Lung (tissue), 12 donors: Measurements from ENCODE around the gene PRCC. TPM values are rescaled to one million over a fixed set of nuclear protein-coding genes. Genes with fewer than 3 reads are reported as not detected.

Experiments used
- ATAC-seq: fragments of 200-7000 bp; cut with Tn5 transposase; one replicate; pipeline ENCODE4 v1.9.1; 2020; ENCODE audit warnings: moderate number of reproducible peaks; ENCODE audit not compliant: insufficient read depth, low FRiP score
- DNase-seq, 3 donors: peaks; one replicate each; pipeline ENCODE4 v3.0.0-alpha.2; 2013 to 2017
- H3K27ac ChIP-seq, 2 donors: one replicate each; pipeline ENCODE4 v1.5.1; 2013; ENCODE audit warnings: mild to moderate bottlenecking in 2 of 2, moderate library complexity in 2 of 2, control low read depth in 1 of 2, inconsistent platforms in 1 of 2, low read depth in 1 of 2, low read length in 1 of 2
- H3K27me3 ChIP-seq, 3 donors: one replicate each; pipeline ENCODE4 v1.5.1; 2013; ENCODE audit warnings: low read length in 2 of 3; ENCODE audit not compliant: control insufficient read depth in 3 of 3, insufficient read depth in 3 of 3
- H3K36me3 ChIP-seq, 4 donors: one replicate each; pipeline ENCODE4 v1.5.1; 2013; ENCODE audit warnings: low read length in 4 of 4, mild to moderate bottlenecking in 1 of 4, moderate library complexity in 1 of 4; ENCODE audit not compliant: control insufficient read depth in 4 of 4, insufficient read depth in 4 of 4
- H3K4me1 ChIP-seq, 5 donors: one replicate each; pipeline ENCODE4 v1.5.1; 2013; ENCODE audit warnings: low read length in 5 of 5, mild to moderate bottlenecking in 2 of 5, moderate library complexity in 1 of 5; ENCODE audit not compliant: control insufficient read depth in 5 of 5, insufficient read depth in 5 of 5
- H3K4me3 ChIP-seq: one replicate; pipeline ENCODE4 v1.5.1; 2013; ENCODE audit warnings: mild to moderate bottlenecking, control low read depth, moderate library complexity
- H3K9ac ChIP-seq, 2 donors: one replicate each; pipeline ENCODE4 v1.5.1; 2013; ENCODE audit warnings: low read length in 2 of 2, control low read depth in 1 of 2; ENCODE audit not compliant: insufficient read depth in 1 of 2
- H3K9me3 ChIP-seq, 4 donors: one replicate each; pipeline ENCODE4 v1.5.1; 2013; ENCODE audit warnings: low read length in 3 of 4, mild to moderate bottlenecking in 1 of 4, moderate library complexity in 1 of 4; ENCODE audit not compliant: control insufficient read depth in 4 of 4, insufficient read depth in 3 of 4
- CTCF ChIP-seq: IDR thresholded peaks from 2 replicates; pipeline ENCODE4 v1.5.1; 2012; ENCODE audit warnings: mild to moderate bottlenecking; ENCODE audit errors: control extremely low read depth, extremely low read depth
- WGBS, 2 donors: extraction: QIAGEN DNeasy Blood & Tissue Kit; methylation state at CpG; one replicate each; pipeline ENCODE4 v1.1.7; 2013; 5-methylcytosine and 5-hydroxymethylcytosine counted together
- polyA plus RNA-seq, 2 donors: library from polyadenylated mRNA; stranded (reverse); fragments of 200-250 nt; gene quantifications; one replicate each; pipeline ENCODE4 v1.2.1, GENCODE V29; 2013
- total RNA-seq, 2 donors: library from RNA; depleted of rRNA in 1 of 2; stranded (reverse); fragments of >200 nt in 1 of 2; gene quantifications; one replicate each; pipeline ENCODE4 v1.2.1, GENCODE V29; 2014 to 2021
- donor health status: control.
- donor health status: control.
- donor health status: Bipolar disorder and iron deficiency.
- donor health status: healthy.
- donor health status: DM: yes; HTN: yes; CAD: no.

PRCC gene
- total and polyA plus RNA-seq, 4 donors: 36.2 to 52.7 (median 39.3) TPM

GRCh38 chr1:156836892-156837291, 69.6 kb downstream of the PRCC start:
- Histone ChIP-seq H3K4me1 (no peaks in the 10 kb centered on the region), H3K27me3 (peaks cover 0 to 37% (median 20%) of the 10 kb centered on the region in 3 donors), H3K4me3 (no peak overlapping the region), H3K9ac (no peak overlapping the region), H3K36me3 (no peaks in the 10 kb centered on the region), H3K27ac (no peak overlapping the region), H3K9me3 (no peaks in the 10 kb centered on the region)
- WGBS, 2 donors: 78 to 88% methylated on average over 4 of the region's 4 CpGs
- DNase-seq (no peak), ATAC-seq (no peak)
- no peak for TF ChIP-seq CTCF

GRCh38 chr1:156838972-156839371, 71.6 kb downstream of the PRCC start:
- H3K27me3 ChIP-seq: peaks cover 0 to 38% (median 28%) of the 10 kb centered on the region in 3 donors
- DNase-seq: peak in 2 of 3 donors; percentile 20 to 30

DNA sequence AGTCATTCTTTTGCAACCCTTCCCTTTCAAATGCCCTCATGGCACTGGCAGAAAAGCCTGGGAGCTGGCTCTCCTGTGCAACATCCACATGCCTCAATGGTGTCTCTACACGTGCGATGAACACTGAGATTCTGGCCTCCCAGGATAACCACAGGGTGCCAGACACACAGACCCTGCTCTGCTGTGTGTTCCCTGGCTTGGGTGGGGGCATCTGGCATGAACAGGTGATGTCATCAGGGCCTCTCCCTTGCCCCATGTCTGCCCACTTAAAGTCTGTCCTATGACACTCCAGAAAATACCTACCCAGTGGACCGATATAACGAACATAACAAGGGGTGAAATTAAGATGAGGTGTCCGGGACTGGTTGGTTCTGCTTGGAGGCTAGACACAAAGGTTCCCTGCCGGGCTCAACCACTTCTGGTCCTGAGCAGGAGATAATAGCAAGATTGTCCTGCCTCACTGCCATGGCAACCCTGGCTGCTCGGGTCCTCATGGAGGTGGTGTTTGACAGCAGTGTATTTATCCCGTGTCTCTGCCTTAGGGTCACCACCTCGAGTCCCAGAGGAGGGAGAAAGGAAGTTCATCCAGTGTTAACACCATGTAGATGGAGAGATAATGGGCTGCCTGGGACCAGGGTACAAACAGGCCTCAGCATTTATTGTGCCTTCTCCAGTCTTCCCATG, 72.2 kb downstream of the PRCC start:
- TF ChIP-seq CTCF: no peak
- no peaks in the 10 kb centered on the region for H3K4me1 ChIP-seq
- H3K27ac ChIP-seq: no peak overlapping the region
- H3K36me3 ChIP-seq: no peaks in the 10 kb centered on the region
- H3K27me3 ChIP-seq: peaks cover 0 to 43% (median 34%) of the 10 kb centered on the region in 3 donors
- H3K4me3 ChIP-seq: no peak overlapping the region
- ATAC-seq (no peak), DNase-seq (no peak)
- no peaks in the 10 kb centered on the region for H3K9me3 ChIP-seq
- no peak overlapping the region for H3K9ac ChIP-seq
- 38 to 46% methylated on average over 9 of the region's 9 CpGs for WGBS, 2 donors

More at GRCh38 chr1:156838972-156839371, 71.6 kb downstream of the PRCC start:
- no peak overlapping the region for H3K27ac ChIP-seq
- no peaks in the 10 kb centered on the region for H3K4me1 ChIP-seq
- H3K36me3 ChIP-seq: no peaks in the 10 kb centered on the region
- H3K4me3 ChIP-seq: no peak overlapping the region
- no peak for ATAC-seq
- H3K9me3 ChIP-seq: no peaks in the 10 kb centered on the region
- H3K9ac ChIP-seq: no peak overlapping the region
- peak; percentile 71 for TF ChIP-seq CTCF
- WGBS, 2 donors: 32 to 36% methylated on average over 7 of the region's 7 CpGs
